ENCODE data around the gene ILKAP.

The ILKAP gene

GRCh38 chr2:238127165-238128060 lies 76.1 kb downstream of the ILKAP start:
- no peak overlapping the region for H3K27ac ChIP-seq
- no peak for DNase-seq (ENCODE audit: low read depth, low spot score)

DNA sequence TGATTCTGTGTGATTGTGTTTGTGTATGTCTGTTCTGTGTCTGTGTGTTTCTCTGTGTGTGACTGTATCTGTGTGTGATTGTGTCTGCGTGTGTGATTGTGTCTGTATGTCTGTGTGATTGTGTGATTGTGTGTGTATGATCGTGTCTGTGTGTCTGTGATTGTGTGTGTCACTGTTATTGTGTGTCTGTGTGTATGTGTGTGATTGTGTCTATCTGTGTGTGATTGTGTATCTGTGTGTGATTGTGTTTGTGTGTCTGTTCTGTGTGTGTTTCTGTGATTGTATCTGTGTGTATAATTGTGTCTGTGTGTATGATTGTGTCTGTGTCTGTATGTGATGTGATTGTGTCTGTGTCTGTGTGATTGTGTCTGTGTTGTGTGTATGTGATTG lies 76.7 kb downstream of the ILKAP start:
- no peak for DNase-seq (ENCODE audit: low read depth, low spot score)
- no peak overlapping the region for H3K27ac ChIP-seq

DNA sequence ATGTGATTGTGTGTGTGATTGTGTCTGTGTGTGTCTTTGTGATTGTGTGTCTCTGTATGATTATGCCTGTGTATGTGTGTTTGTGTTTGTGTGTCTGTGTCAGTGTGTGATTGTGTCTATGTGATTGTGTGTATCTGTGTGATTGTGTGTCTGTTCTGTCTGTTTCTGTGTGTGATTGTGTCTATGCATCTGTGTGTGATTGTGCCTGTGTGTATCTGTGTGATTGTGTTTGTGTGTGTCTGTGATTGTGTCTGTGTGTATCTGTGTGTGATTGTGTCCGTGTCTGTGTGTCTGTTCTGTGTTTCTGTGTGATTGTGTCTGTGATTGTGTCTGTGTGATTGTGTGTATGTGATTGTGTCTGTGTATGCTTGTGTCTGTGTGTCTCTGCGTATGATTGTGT lies 77.2 kb downstream of the ILKAP start:
- DNase-seq (ENCODE audit: low read depth, low spot score) = no peak
- no peak overlapping the region for H3K27ac ChIP-seq

DNA sequence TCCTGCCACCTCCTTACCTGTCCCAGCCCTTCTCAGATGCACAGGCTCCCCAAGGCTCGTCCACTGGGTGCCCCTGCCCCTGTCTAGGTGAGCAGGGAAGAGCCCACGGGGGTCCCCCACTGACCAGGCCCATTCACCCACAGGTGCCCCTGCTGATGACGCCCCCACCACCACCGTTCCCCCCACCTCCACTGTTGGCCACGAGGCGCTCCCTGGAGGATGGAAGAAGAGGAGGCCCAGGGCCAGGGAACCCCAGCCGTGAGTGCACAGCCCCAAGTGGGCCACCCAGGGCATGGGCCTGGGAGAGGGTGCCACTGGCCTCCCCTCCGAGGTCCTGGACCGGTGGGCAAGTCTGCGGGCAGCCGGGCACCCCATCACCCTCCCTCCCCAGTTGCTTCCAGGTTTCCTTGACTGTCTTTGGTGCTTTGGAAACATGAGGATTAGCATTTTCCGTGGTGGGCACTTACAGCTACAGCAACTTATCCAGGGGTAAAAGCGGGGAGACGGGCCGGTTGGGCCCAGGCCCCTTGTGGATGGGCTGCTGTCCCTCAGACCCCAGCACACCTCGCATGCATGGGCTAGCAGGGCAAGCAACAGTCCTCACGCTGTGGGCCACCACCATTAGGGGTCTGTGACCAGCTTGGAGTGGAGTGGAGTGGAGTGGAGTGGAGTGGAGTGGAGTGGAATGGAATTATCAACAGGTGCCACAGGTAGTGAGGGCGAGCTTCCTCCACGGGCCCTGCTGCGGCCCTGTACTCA lies 78.2 kb downstream of the ILKAP start:
- no peak for DNase-seq (ENCODE audit: low read depth, low spot score)
- H3K27ac ChIP-seq = no peak overlapping the region

- no peak for DNase-seq (ENCODE audit: low read depth, low spot score)
Observed at GRCh38 chr2:238124488-238125126, 78.9 kb downstream of the ILKAP start.

GRCh38 chr2:238123991-238124470 lies 79.5 kb downstream of the ILKAP start:
- DNase-seq (ENCODE audit: low read depth, low spot score) = no peak
- H3K27ac ChIP-seq = no peak overlapping the region

More at GRCh38 chr2:238124488-238125126, 78.9 kb downstream of the ILKAP start:
- H3K27ac ChIP-seq = no peak overlapping the region

DNA sequence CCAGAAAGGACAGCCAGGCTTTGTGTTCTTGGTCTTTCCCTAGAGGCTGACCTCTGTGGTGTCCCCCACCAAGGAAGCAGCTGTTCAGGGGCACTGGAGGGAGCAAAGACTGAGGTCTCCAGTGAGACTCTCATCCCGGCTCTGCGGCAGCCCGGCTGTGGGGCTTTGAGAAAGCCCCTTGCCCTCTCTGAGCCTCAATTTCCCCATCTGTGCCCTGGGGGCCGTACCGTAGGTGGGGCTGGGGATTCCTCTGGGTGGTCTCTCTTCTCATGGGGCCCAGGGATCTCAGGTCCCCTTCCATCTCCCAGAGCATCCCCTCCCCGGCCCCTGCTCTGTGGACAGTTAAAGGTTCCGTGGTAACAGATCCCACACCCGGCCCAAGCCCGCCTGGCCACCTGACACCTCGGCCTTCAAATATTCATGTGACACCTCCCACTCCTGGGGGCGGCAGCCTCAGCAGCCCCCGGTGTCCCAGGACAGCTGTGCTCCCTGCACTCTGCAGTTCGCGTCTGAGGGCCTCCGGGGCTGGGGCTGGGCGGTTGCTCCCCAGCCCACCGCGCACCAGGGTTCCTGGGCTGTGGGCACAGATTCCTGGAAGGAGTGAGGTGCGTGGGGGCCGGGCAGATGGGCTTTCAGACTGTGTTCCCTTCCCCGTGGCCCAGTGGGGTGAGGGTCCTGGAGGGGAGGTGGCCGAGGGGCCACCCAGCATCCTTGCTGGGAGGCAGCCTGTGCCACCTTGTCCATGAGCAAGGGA lies 80.1 kb downstream of the ILKAP start:
- H3K27ac ChIP-seq = no peak overlapping the region
- DNase-seq (ENCODE audit: low read depth, low spot score) = no peak

- H3K27ac ChIP-seq = no peak overlapping the region
- no peak for DNase-seq (ENCODE audit: low read depth, low spot score)
Observed at GRCh38 chr2:238122287-238123217, 80.9 kb downstream of the ILKAP start.

GRCh38 chr2:238121511-238122286 lies 81.8 kb downstream of the ILKAP start:
- no peak overlapping the region for H3K27ac ChIP-seq
- no peak for DNase-seq (ENCODE audit: low read depth, low spot score)

DNA sequence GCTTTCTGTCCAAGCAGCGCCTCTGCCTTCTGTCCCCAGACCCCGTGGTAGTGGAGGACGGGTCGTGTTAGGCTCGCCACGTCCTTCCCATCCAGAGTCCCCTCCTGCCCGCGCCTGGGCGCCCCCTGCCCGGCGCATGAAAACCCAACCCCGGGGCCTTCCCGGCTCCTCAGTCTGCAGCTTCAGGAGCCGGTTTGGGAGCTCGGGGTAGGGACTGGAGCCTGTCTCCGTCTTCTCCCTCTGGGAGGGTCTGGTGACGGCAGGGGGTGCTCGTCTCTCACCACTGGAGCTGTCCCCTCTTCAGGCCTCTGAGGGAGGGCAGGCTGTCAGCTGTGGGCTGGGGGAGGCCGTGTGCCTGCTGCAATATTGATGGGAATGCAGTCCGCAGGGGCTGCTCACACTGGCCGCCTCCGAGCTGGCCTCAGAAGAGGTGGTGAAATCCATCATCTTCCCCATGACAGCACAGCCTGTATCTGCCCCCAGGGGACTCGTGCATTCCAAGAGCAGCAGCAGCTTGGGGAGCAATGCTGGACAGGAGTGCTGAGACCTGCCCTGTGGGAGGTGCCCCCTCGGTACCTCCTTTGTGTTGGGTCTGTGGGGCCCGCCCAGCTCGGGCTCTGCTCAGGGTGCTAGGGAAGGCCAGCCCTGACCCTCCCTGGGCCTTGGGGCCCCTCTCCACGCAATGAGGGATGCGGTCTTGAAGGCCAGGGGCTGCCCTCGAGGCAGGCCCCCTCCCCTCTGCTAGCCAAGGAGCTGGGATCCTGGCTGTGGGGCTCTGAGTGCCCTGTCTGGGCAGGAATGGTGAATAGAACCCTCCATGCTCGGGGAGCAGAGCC lies 82.8 kb downstream of the ILKAP start:
- DNase-seq (ENCODE audit: low read depth, low spot score) = no peak
- no peak overlapping the region for H3K27ac ChIP-seq
